ENCODE data around the gene TRAK1. TPM values are rescaled to one million over a fixed set of nuclear protein-coding genes. Genes with fewer than 3 reads are reported as not detected.

Gene TRAK1
- total RNA-seq, 1 donor from 2014 or later: 21.2 TPM

DNA sequence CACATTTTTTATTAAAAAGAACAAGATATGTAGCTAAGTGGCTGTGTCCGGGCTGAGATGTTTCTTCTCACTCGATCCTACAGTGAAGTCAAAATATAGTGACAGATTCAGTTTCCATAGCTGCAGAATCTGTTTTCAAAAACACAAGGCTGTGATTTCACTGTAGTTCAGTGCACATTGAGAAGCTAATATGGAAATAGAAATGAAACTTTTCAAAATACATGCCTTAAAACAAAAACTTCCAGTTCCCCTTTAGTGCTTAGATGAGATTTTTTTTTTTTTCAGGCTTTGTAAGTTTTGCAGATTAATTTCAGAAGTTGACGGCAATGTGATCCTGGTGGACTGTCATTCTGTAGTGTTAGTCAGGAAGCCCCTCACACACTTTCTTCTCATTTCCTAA, 23.8 kb upstream of the TRAK1 start:
- ATAC-seq: no peak

DNA sequence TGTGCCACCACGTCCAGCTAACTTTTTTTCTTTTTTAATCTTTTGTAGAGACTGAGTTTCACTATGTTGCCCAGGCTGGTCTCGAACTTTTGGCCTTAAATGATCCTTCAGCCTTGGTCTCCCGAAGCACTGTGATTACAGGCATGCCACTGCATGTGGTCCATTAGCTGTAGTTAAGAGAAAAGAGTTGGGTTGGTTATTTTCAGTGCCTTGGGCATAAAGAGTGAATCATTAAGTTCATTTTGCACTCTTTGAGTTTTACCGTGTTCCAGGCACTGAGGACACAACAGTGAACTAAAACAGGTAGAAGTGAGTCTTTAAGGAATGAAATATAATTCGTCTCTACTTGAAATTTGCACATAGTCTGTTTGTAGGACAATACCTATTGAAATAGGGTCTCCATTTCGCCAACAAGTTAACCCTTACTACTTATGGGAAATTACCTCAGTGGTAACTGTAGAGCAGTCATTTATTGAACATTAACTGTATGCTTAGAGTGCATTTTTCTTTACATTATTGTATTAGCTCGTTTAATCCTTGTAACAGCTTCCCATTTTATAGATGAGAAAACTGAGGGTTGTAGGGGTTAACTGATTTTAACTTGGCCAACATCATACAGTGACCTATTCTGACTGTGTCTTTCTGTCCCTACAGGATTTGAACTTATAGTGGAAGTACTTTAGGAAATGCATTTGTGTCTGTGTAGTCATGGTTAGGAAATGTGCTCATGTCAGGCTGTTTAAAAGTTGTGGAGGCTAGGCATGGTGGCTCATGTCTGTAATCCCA, 22.7 kb upstream of the TRAK1 start:
- no peak for ATAC-seq

DNA sequence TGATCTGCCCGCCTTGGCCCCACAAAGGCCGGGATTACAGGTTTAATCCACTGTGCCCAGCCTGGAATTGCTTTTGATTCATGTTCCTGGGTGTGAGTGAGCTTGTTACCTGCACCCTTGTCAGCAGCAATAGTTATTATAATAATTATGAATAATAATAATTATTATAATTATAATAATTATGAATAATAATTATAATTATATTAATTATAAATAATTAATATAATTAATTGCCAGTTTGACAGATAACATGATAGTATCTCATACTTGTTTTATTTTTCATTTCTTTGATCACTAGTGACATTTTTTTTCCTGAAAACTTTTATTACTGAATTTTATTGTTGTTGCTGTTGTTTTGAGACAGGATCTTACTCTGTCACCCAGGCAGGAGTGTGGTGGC, 21.1 kb upstream of the TRAK1 start:
- ATAC-seq: no peak

DNA sequence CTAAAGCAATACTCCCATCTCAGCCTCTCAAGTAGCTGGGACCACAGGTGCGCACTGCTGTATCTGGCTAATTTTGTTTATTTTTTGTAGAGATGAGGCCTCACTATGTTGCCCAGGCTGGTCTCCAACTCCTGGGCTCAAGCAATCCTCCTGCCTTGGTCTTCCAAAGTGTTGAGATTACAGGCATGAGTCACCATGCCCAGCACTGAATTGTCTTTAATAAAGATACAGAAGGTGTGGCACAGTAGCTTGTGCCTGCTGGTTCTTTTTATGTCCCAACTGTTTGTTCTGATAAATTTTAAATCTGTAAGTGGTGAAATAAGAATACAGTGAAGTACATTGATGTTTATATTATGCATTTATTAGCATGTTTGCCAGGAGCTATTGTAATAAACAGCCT, 20.6 kb upstream of the TRAK1 start:
- ATAC-seq: no peak

DNA sequence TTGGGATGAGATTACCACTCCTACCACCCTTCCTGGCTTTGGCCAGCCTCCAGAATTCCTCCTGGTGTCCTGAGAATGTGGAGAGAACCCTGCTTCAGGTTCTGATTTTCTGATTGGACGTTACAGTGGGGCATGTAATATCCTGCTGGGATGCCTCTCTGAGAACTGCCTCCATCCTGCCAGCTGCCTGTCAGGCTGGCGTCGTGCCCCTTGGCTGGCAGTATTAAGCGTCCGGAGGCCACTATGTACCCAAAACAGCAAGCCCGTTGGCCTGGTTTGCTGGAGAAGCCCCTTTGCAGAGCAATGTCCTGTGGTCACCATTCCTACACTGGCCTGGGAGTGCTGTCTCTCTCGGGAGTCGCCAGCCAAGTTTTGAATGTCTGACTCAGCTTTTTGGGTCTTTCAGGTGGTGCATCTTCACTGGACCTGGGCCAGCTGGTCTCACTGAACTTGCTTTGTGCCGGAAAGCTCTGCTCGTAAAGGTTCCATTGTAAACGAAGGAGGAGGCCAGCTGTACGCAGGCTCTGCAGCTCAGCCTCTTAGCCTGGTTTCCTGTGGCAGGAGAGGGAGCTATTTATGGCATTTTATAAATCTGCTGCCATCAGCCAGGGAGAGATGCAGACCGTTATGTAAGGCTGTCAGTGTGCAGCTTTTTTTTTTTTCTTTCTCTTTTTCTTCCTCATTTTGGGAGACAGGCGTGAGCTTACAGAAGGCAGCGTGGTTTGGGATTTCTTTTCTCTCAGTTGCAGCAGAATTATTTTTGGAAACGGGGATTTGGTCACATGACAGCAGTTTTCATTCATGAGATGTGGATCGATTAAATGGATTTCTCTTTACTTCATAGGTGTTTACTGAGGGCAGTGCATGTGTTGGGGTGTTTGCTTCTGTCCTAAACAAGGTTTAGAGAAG, 19.0 kb upstream of the TRAK1 start:
- peak; percentile 59 for ATAC-seq

DNA sequence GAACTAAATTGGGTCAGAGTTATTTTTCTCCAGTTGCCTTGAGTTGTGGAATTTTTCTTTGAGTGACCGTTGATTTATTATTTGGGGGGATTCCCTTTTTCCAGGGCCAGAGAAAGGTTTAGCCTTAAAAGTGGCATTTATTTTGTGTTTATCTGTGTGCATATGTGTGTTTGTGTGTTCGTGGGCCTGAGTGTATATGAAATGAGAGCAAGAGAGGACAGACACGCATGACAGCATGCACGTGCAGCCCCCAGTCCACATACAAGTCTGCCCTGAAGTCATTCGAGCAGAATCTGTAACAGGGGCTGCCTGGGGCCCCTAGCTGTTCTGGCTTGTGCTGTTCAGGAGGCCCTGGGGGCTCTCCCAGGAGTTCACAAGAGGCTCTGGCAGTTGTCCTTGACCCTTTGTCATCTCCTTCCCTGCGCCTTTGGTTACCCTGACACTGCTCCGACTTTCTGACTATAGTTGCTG, 18.3 kb upstream of the TRAK1 start:
- no peak for ATAC-seq

DNA sequence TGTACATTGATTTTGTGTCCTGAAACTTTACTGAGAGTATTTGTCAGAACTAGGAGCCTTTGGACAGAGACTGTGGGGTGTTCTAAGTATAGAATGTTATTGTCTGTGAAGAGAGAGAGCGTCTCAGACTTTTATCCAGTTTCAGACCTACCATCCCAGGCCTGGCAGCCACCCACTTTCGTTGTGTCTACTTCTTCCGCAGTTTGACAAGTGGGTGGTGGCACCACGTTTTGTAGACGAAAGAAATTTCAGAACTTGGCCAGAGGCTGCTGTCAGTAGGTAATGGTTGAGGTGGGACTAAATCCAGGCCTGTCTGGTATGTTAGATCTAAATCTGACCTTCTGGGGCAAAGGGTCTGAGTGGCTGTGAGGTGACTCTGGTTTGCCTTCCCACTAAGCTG, 13.4 kb upstream of the TRAK1 start:
- ATAC-seq: no peak

DNA sequence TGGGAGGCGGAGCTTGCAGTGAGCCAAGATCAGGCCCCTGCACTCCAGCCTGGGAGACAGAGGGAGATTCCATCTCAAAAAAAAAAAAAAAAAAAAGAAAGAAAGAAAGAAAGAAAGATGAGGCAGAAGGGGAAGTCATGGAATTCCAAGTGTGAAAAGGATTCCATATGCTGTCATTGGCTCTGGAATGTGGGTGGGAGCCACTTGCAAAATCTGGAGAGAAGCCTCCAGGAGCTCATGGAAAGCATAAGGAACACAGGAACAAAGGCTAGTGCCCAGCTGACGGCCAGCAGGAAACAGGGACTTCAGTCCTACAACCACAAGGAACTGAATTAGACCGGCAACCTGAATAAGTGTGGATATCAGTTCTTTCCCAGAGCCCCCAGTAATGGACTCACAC, 12.5 kb upstream of the TRAK1 start:
- no peak for ATAC-seq

DNA sequence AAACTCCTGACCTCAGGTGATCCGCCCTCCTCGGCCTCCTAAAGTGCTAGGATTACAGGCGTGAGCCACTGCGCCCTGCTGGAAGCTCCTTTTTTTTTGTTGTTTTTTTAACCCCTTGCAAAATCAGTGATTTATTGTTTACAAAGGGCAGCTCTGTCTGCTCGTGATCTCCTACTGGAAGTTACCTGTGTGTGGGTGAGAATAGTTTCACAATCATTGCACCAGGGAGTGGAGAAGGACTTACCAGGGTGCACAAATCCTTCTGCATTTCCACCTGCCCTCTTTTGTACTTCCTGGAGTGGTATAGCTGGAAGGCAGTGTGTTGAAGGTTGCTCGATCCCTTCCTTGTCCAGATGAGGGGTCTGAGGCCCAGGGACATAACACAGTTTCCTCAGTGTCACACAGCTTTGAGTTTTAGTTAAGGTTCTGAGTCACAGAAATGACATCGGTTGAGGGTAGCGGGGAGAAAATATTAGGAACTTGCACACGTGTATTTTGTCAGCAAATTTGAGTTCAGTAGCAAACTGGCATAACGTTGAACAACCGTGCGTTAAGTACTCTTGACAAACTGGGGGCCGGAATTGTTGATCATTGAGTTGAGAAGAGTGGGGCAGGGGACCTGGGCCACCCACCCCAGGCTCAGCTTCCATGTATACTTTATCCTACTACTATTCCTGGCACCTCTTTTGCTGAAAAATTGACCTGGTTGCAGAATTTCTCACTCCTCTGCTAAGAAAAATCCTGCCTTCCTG, 11.3 kb upstream of the TRAK1 start:
- ATAC-seq: peak; percentile 91

DNA sequence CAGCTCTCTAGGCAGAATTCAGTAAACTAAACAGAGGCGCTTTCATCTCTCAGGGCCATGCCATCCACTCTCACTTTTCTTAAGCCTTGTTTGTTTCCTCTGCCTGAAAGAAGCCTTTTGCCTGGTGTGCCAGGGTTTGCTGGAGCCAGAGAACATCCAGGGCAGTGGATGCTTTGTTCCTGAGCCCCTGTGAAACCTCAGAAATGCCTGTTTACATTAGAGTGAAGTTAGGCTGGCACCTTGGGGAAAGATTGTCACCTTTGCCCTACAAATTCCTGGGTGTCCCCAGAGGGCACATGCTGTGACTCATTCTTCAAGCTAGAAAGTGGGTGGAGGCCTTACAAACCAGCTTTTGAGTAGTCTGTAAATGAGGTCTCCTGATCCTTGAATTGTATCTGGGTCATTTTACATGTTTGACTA, 10.7 kb upstream of the TRAK1 start:
- peak; percentile 86 for ATAC-seq

DNA sequence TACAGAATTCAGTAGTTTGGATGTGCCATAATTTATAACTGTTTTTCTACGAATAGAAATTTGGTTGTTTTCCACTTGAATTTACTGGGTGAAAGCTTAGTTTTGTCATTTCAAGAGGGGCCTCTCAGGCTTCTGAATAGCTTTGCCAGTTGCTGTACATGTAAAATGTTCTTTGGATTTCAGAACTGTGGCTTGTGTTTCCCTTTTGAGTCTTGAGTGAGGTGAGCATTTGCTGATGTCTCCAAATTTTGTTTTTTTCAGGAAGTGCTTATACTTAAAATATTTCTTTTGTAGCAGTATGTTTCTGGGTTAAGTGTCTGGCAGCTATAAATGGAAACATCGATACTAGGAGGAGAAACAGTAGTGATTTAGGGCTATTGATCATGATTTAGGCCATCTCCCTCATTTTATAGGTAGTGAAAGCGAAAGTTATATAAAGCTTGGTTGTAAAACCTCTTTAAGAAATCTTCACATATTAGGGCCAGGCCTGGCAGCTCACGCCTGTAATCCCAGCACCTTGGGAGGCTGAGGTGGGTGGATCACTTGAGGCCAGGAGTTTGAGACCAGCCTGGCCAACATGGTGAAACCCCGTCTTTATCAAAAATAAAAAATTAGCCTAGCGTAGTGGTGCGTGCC, 9.2 kb upstream of the TRAK1 start:
- ATAC-seq: no peak

DNA sequence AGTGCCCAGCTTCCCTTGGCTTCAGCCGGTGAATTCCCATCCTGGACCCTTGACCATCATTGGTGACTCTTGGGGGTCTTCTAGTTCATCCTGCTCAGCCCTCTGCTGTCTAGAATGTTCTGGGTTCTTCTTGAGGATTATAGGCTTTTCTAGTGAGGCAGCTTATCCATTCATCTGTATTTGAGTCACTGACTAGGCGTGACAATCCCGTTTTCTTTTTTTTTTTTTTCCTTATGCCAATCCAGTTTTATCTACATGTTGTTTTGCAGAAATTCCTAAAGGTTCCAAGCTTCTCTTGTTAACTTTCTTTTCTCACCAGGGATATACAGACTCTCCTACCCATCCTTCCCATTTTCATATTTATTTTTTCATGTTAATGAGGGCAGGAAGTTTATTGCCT, 6.6 kb upstream of the TRAK1 start:
- ATAC-seq: no peak

DNA sequence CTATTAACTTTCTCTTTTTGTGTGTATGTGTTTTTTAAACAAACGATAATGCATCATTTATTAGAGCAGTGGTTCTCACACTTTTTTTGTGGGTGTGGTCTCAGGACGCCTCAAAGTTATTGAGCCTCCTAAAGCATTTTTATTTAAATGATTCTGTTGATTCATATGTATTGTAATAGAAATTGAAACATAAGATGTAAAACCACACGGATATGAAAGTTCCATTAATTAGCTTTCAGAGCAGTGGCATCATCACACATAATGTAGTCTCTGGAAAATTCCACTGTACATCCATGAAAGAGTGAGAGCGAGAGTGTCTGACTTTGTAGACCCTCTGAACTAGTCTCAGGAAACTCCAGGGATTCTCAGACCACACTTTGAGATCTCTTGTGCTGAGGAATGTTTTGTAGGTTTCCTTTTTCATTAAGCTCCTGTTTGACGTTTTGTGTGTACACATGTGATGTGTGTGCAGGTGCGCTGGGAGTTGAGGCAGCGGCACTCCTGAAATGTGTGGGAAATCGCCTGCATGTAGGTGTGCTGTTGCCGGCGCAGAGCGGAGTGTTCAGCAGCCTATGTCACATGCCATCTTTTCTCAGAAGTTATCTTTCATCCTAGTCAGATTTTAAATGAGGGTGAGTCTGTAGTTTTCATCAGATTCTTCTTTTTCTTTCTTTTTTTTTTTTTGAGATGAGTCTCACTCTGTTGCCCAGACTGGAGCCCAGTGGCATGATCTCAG, 5.3 kb upstream of the TRAK1 start:
- ATAC-seq: no peak

DNA sequence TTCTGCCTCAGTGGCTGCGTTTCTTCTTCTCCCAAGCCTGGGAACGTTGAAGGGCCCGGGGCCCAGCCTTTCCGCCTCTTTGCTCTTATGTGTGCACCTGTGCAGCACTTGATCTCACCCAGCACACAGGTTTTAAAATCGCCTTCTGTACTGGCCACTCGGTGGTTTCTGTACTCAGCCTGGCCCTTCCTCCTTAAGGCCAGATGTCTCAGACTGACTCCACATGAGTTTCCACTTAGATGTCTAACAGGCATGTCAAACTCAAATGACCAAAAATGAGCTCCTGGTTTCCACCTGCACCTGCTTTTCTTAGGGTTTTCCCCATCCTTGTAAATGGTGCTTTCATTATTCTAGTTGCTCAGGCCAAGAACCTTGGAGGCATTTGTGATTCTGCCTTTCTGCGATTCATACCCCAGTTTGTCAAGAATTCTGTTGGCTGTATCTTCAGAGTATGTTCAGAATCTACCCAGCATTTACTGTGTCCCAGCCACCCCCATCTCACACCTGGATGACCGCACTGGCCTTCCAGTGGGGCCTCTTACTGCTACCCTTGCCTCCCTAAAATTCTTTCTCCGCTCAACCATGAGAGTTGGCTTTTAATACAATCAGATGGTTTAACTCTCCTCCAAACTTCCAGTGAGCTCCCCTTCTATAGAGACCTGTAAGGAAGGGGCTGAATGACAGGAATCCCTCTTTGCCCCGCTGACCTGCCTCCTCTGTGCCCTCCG, 2.2 kb upstream of the TRAK1 start:
- ATAC-seq: no peak

DNA sequence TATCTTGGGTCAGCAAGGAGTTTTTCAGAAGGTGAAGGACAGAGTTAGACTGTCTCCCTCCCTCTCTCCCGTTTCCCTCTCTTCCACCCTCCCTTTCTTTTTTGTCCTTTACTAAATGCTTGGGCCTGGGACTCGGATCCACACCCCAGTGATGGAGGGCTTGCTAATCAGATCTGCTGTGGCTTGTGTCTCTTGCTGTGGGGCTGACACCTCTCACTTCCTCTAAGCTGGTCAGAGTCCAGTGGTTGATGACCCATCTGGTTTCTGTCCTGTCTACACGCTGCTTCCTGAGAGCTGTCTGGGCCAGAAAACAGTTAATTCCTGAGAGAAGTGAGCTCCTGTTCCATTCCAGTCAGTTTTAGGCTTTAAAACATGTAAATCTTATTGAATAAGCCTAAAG, 849 bp downstream of the TRAK1 start:
- ATAC-seq: no peak

DNA sequence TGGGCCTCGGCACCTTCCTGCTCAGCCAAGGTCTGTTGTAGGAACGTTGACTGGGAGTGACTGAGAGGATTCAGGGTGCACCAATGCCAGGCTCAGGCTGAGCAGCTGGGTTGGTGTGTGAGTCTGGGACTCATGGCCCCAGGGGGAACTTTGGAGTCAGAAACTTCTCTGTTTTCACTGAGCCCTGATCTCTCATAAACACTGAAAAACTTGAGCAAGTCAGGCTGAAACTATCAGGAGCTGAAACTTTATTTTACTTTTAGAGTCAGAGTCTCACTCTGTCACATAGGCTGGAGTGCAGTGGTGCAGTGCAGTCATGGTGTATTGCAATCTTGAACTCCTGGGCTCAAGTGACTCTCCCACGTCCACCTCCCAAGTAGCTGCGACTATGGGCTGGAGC, 3.0 kb downstream of the TRAK1 start:
- peak; percentile 65 for ATAC-seq

DNA sequence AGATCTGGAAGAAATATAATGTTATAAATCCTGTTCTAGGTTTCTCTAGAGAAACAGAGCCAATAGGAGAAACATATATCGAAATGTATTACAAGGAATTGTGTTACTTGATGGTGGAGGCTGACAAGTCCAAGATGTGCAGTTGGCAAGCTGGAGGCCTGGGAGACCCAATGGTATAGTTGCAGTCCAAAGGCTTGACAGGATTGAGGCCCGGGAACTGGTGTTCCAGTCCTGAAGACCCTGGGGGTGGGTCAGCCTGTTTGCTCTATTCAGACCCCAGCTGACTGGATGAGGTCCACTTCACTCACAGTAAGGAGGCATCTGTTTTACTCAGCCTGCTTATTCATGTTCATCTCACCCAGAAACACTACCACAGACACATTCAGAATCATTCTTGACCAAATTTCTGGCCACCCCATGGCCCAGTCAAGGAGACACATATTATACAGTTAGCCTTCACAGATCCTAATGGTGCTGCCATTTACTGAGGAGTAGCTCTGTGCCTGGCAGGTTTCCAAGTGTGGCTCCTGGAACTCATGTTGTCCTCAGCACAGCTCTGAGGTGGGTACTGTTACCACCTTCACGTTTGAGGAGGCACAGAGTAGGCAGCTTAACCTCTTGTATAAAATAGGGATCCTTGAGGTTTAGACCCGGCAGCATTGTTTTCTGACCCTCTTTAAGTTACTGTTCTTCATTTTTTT, 3.7 kb downstream of the TRAK1 start:
- no peak for ATAC-seq

DNA sequence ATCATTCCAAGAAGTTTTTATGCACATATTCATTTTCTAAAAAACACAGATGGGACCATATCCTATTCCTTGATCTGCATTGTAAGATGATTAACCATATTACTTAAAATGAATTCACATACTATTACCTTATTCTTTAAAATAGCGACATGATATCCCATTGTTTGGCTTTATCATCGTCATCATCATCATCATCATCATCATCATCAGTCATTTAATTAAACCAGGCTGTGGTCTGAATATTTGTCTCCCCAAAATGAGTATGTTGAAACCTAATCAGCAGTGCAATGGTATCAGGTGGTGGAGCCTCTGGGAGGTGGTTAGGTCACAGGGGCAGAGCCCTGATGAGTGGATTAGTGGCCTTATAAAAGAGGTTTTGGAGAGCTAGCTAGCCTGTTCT, 4.4 kb downstream of the TRAK1 start:
- no peak for ATAC-seq

DNA sequence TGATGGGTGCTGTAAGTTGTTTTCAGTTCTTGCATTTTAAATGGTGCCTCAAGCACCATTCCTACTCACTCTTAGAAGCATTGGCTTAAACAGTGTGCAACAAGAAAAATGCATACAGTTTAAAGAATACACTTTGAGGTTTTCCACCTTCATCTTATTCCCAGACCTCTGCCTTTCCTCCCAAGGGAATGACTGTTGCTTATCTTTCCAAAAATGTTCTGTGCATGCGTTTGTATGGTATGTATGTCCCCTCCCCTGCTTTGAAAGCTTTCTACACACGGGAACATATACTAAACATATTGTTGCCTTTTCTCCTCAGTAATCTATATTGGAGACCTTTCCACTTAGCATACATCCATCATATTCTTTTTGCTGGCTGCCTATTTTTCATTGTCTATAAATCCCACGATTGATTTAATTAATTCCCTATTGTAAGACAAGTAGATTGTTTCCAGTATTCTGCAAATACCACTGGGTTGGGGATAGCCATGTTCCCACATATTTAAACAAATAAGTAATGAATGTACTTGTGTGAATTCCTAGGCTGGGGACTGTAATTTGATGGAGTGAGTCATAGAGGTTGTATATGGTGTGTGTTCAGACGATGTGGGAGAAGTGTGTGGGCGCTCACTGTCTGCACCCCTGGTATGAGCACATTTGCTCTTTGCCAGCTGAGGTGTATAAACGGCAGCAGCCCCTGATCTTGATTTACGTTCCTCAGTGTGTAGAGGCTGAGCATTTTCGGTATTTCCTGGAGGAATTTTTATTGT, 5.8 kb downstream of the TRAK1 start:
- ATAC-seq: no peak

DNA sequence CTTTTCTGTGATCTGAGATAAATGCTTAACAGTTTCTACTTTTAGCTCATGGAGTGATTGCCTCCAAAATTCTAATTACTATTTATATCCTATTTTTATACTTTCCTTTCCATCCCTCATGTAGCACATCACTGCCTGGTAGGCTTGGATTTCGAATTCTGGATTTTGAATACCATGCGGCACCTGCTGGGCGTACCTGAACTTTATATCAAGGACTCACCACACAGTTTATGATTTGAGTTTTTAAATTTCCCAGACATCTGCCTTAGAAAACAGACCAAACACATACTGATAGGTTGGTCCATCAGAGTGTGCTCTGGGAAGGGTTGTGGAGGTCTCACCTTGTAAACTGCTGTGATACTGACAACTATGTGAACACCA, 6.4 kb downstream of the TRAK1 start:
- ATAC-seq: no peak

All from esophagus mucosa (tissue), 1 donor.